ENCODE measurements around the gene AGBL1.

DNA sequence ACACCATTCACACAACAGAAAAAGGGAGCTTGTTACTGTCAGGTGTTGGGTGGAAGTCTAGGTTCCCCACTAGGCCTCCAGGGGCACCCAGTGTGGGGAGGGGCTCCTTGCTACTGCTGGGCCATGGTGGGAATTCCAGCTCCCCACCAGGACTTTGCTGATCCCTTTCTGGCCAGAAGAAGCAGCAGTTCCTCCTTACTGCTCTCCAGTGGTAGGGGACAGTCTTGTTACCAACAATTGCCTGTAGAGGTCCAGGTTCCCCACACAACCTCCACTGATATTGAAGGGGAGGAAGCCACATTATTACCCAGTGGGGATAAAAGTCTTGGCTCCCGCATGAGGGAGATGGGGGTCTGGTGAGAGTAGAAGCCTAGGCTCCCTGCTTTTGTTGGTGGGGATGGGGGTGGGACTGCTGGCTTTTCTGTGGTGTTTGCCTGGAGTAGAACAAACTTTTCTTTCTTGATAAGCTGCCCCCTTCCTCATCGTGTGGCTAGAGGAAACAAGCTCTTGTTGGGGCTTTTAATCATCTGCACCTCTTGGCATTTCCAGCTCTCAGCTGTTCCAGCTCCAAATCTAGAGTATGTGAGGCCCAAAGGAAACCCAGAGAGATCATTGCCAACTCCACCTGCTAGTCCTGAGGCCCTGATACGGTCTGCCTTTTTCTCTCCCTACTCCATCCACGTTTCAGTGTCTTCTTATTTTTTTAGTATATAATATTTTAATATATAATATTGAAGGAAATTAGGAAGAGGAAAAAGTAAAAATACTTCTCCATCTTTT lies 824.2 kb downstream of the AGBL1 start:
- TF ChIP-seq, protein P1, sequence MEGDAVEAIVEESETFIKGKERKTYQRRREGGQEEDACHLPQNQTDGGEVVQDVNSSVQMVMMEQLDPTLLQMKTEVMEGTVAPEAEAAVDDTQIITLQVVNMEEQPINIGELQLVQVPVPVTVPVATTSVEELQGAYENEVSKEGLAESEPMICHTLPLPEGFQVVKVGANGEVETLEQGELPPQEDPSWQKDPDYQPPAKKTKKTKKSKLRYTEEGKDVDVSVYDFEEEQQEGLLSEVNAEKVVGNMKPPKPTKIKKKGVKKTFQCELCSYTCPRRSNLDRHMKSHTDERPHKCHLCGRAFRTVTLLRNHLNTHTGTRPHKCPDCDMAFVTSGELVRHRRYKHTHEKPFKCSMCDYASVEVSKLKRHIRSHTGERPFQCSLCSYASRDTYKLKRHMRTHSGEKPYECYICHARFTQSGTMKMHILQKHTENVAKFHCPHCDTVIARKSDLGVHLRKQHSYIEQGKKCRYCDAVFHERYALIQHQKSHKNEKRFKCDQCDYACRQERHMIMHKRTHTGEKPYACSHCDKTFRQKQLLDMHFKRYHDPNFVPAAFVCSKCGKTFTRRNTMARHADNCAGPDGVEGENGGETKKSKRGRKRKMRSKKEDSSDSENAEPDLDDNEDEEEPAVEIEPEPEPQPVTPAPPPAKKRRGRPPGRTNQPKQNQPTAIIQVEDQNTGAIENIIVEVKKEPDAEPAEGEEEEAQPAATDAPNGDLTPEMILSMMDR (IDR thresholded peaks at IDR 0.05): no peak
- TF ChIP-seq POLR2A (IDR thresholded peaks at IDR 0.05): no peak
- no peak for TF ChIP-seq POLR2AphosphoS5 (IDR thresholded peaks at IDR 0.05)

Measured in transverse colon (tissue), 4 donors.